GM19463 (cell line): Measurements from ENCODE around the gene ULK4.
"Not testable (repeated sequence)": the region's sequence is repeated elsewhere in the genome, so short reads cannot be mapped to it uniquely, and the experiment has no call there.

Experiments used
- ATAC-seq: cut with Tn5 transposase; IDR thresholded peaks from one replicate; pipeline ENCODE4 v1.9.1; 2021; ENCODE audit warnings: mild to moderate bottlenecking, moderate library complexity; ENCODE audit not compliant: unreplicated experiment

ULK4 gene

GRCh38 chr3:41960826-41961750, 815 bp downstream of the ULK4 start:
- peak; percentile 6 for ATAC-seq

- ATAC-seq, result no peak
Measured at GRCh38 chr3:41956574-41956973, 5.3 kb downstream of the ULK4 start.

- ATAC-seq, result no peak
Measured at GRCh38 chr3:41955192-41955591, 6.7 kb downstream of the ULK4 start.

- no peak for ATAC-seq
Measured at GRCh38 chr3:41943311-41943843, 18.5 kb downstream of the ULK4 start.

- no peak for ATAC-seq
Measured at GRCh38 chr3:41940393-41940792, 21.5 kb downstream of the ULK4 start.

- ATAC-seq, result no peak
Measured at GRCh38 chr3:41936384-41936783, 25.5 kb downstream of the ULK4 start.

- ATAC-seq, result no peak
Measured at GRCh38 chr3:41933154-41933676, 28.7 kb downstream of the ULK4 start.

- no peak for ATAC-seq
Measured at GRCh38 chr3:41932464-41932863, 29.4 kb downstream of the ULK4 start.

- no peak for ATAC-seq
Measured at GRCh38 chr3:41920406-41920965, 41.4 kb downstream of the ULK4 start.

GRCh38 chr3:41915353-41915752, 46.5 kb downstream of the ULK4 start:
- no peak for ATAC-seq

- ATAC-seq, result no peak
Measured at GRCh38 chr3:41912280-41912679, 49.6 kb downstream of the ULK4 start.

- no peak for ATAC-seq
Measured at GRCh38 chr3:41907330-41908073, 54.4 kb downstream of the ULK4 start.

- ATAC-seq, result no peak
Measured at GRCh38 chr3:41900265-41900664, 61.6 kb downstream of the ULK4 start.

- no peak for ATAC-seq
Measured at GRCh38 chr3:41898631-41899030, 63.3 kb downstream of the ULK4 start.

GRCh38 chr3:41893977-41894376, 67.9 kb downstream of the ULK4 start:
- ATAC-seq, result no peak

- ATAC-seq, result no peak
Measured at GRCh38 chr3:41888368-41889076, 73.4 kb downstream of the ULK4 start.

- ATAC-seq, result no peak
Measured at GRCh38 chr3:41882956-41883355, 78.9 kb downstream of the ULK4 start.

GRCh38 chr3:41881233-41881821, 80.6 kb downstream of the ULK4 start:
- ATAC-seq, result no peak

- no peak for ATAC-seq
Measured at GRCh38 chr3:41880387-41880786, 81.5 kb downstream of the ULK4 start.

- not testable (repeated sequence) for ATAC-seq
Measured at GRCh38 chr3:41877741-41878140, 84.2 kb downstream of the ULK4 start.
